B cell (primary cell): ENCODE results near the gene ENOX1. TPM values are rescaled to one million over a fixed set of nuclear protein-coding genes. Genes with fewer than 3 reads are reported as not detected.
A peak's percentile ranks its signal among the peaks of the same experiment; 100 is the strongest.

Source experiments
- ATAC-seq: fragments of 200-7000 bp; cut with Tn5 transposase; one replicate; pipeline ENCODE4 v1.10.0; 2021; ENCODE audit warnings: low read depth, mild to moderate bottlenecking, moderate number of reproducible peaks, moderate library complexity
- CTCF ChIA-PET: fragments of 350-600 bp; sonication (Branson Sonifier 250); formaldehyde crosslinking; loops from one replicate; lab custom pipeline; 2021; ENCODE audit warnings: antibody characterized with exemption, inconsistent platforms; lab: Charles Lee
- POLR2A ChIA-PET: fragments of 350-600 bp; sonication (Branson Sonifier 250); formaldehyde crosslinking; loops from one replicate; lab custom pipeline; 2021; ENCODE audit warnings: antibody characterized with exemption; lab: Charles Lee
- DNase-seq: peaks from one replicate; pipeline ENCODE4 v3.0.0; 2013
- H2AFZ ChIP-seq: 2 replicates; pipeline ENCODE4 v1.6.1; 2012; ENCODE audit warnings: mild to moderate bottlenecking, low read depth, low read length; ENCODE audit not compliant: insufficient read depth, poor library complexity, severe bottlenecking
- H3K27ac ChIP-seq, 2 donors: 1 replicate in 1 of 2; 2 replicates in 1 of 2; pipeline ENCODE4 v1.5.1; 2012 to 2013; ENCODE audit warnings: low read length in 2 of 2, mild to moderate bottlenecking in 2 of 2, moderate library complexity in 1 of 2
- H3K27me3 ChIP-seq, 4 experiments: fragments of 200-600 bp in 1 of 4; sonication (generic) in 1 of 4; replicated peaks in 1 of 4; 1 replicate in 2 of 4; 2 replicates in 2 of 4; pipeline versions ENCODE4 v1.6.1 to v1.7.0; 2013 to 2016; ENCODE audit warnings: low read length in 3 of 4, mild to moderate bottlenecking in 2 of 4, mixed read lengths in 1 of 4, moderate library complexity in 1 of 4; ENCODE audit not compliant: insufficient read depth in 4 of 4, control insufficient read depth in 3 of 4; ENCODE audit errors: control extremely low read depth in 1 of 4
- H3K36me3 ChIP-seq, 2 experiments: replicated peaks in 1 of 2; 1 replicate in 1 of 2; 2 replicates in 1 of 2; pipeline versions ENCODE4 v1.6.1 to v1.7.1; 2013; ENCODE audit warnings: low read length in 1 of 2; ENCODE audit not compliant: insufficient read depth in 2 of 2, control insufficient read depth in 1 of 2; ENCODE audit errors: control extremely low read depth in 1 of 2, extremely low read depth in 1 of 2
- H3K4me1 ChIP-seq, 2 donors: fragments of 200-600 bp in 1 of 2; sonication (generic) in 1 of 2; 1 replicate in 1 of 2; 2 replicates in 1 of 2; pipeline versions ENCODE4 v1.5.1 to v1.6.1; 2013 to 2017; ENCODE audit warnings: low read length in 2 of 2; ENCODE audit not compliant: control insufficient read depth in 2 of 2, insufficient read depth in 2 of 2
- H3K4me2 ChIP-seq: replicated peaks from 2 replicates; pipeline ENCODE3; 2012; ENCODE audit warnings: mild to moderate bottlenecking, low read depth, low read length; ENCODE audit not compliant: poor library complexity, severe bottlenecking
- H3K4me3 ChIP-seq, 5 experiments: fragments of 200-600 bp in 1 of 5; sonication (generic) in 1 of 5; 1 replicate in 3 of 5; 2 replicates in 2 of 5; pipeline versions ENCODE4 v1.5.1 to v1.7.0; 2011 to 2016; ENCODE audit warnings: low read length in 4 of 5, mild to moderate bottlenecking in 4 of 5, low read depth in 2 of 5, control low read depth in 1 of 5, moderate library complexity in 1 of 5; ENCODE audit not compliant: insufficient read depth in 1 of 5; ENCODE audit errors: control extremely low read depth in 1 of 5, extremely low read depth in 1 of 5
- H3K79me2 ChIP-seq: fragments of 200-600 bp; sonication (generic); one replicate; pipeline ENCODE4 v1.6.0; 2016; ENCODE audit warnings: low read length; ENCODE audit not compliant: control insufficient read depth, insufficient read depth
- H3K9ac ChIP-seq: fragments of 200-600 bp; sonication (generic); 2 replicates; pipeline ENCODE4 v1.6.1; 2017; ENCODE audit warnings: mild to moderate bottlenecking, low read length, moderate library complexity
- H3K9me3 ChIP-seq, 3 donors: one replicate each; pipeline versions ENCODE4 v1.6.1 to v1.7.1; 2013; ENCODE audit warnings: low read length in 2 of 3; ENCODE audit not compliant: control insufficient read depth in 2 of 3, insufficient read depth in 1 of 3; ENCODE audit errors: control extremely low read depth in 1 of 3
- H4K20me1 ChIP-seq: 2 replicates; pipeline ENCODE4 v1.6.0; 2012; ENCODE audit warnings: mild to moderate bottlenecking, low read length; ENCODE audit not compliant: insufficient read depth, control insufficient read depth, poor library complexity, severe bottlenecking
- H3K27ac Mint-ChIP-seq: one replicate; pipeline ENCODE4 v1.8.0; 2021; ENCODE audit warnings: mixed read lengths
- H3K27me3 Mint-ChIP-seq: one replicate; pipeline ENCODE4 v1.8.0; 2021; ENCODE audit warnings: mixed read lengths
- H3K4me1 Mint-ChIP-seq: one replicate; pipeline ENCODE4 v1.8.0; 2021; ENCODE audit warnings: mixed read lengths
- H3K4me3 Mint-ChIP-seq: one replicate; pipeline ENCODE4 v1.8.0; 2021; ENCODE audit warnings: mixed read lengths
- H3K9me3 Mint-ChIP-seq: one replicate; pipeline ENCODE4 v1.8.0; 2022; ENCODE audit warnings: mixed read lengths; ENCODE audit not compliant: insufficient read depth
- CTCF ChIP-seq: fragments of 200-600 bp; IDR thresholded peaks from one replicate; pipeline ENCODE4 v1.8.0; 2022; ENCODE audit warnings: antibody characterized with exemption, mild to moderate bottlenecking
- EZH2 ChIP-seq: IDR thresholded peaks from 2 replicates; pipeline ENCODE4 v1.6.1; 2012; ENCODE audit warnings: borderline replicate concordance, low read depth, mild to moderate bottlenecking, moderate library complexity, low read length; ENCODE audit not compliant: insufficient read depth, poor library complexity, severe bottlenecking
- WGBS: methylation state at CpG from one replicate; pipeline ENCODE4 v1.1.5; 2013; ENCODE audit warnings: missing lambda C conversion rate; ENCODE audit not compliant: insufficient coverage; 5-methylcytosine and 5-hydroxymethylcytosine counted together
- intact Hi-C: fragments of 100-400 bp; cut with micrococcal nuclease; formaldehyde crosslinking; loops from one replicate; pipeline ENCODE4 v1.10.0; 2022
- polyA plus RNA-seq: library from polyadenylated mRNA; depleted of rRNA; stranded (reverse); fragments of >200 nt; gene quantifications from 2 replicates; pipeline ENCODE4 v1.2.3, GENCODE V29; 2012
- total RNA-seq, 2 donors: library from RNA; stranded (reverse); fragments of 120-200 nt in 1 of 2; gene quantifications; 1 replicate in 1 of 2; 2 replicates in 1 of 2; pipeline versions ENCODE4 v1.2.3 to v1.2.4, GENCODE V29; 2013 to 2022

ENOX1 gene
- total and polyA plus RNA-seq, 2 donors (not counting 1 experiment from before 2014, with no cell fraction given) = not detected

- CTCF ChIA-PET = no interaction called here
- intact Hi-C loops = no loop called here
- peaks cover 0 to 5% of the 10 kb centered on the region in 2 donors for H3K4me1 ChIP-seq
- POLR2A ChIA-PET = no interaction called here
- Mint-ChIP-seq H3K4me1 (peaks cover 8% of the 10 kb centered on the region), H3K4me3 (no peak overlapping the region), H3K27me3 (no peaks in the 10 kb centered on the region), H3K27ac (no peak overlapping the region), H3K9me3 (no peaks in the 10 kb centered on the region)
- no peaks in the 10 kb centered on the region for H3K9me3 ChIP-seq
- no peaks in the 10 kb centered on the region for H3K79me2 ChIP-seq
- H3K27me3 ChIP-seq = no peaks in the 10 kb centered on the region
- ATAC-seq (no peak), DNase-seq (no peak)
- no peak overlapping the region for H3K4me3 ChIP-seq
- no peak overlapping the region for H3K4me2 ChIP-seq
- peak overlapping the region; percentile 35 for H2AFZ ChIP-seq
- WGBS = 56% methylated on average over 5 of the region's 10 CpGs
- H3K27ac ChIP-seq = no peak overlapping the region
- H3K9ac ChIP-seq = no peak overlapping the region
- H4K20me1 ChIP-seq = no peaks in the 10 kb centered on the region
- TF ChIP-seq EZH2 (no peak), CTCF (no peak)
- no peaks in the 10 kb centered on the region for H3K36me3 ChIP-seq
Measured at GRCh38 chr13:43364210-43365038, 422.3 kb downstream of the ENOX1 start.
